ENCODE measurements around the gene PLRG1. TPM values are rescaled to one million over a fixed set of nuclear protein-coding genes. Genes with fewer than 3 reads are reported as not detected.

Gene PLRG1
- total RNA-seq, 1 donor from 2014 or later = 81.3 TPM

GRCh38 chr4:154577324-154577723 is 27.1 kb upstream of the PLRG1 start:
- H3K9ac ChIP-seq (ENCODE audit: low read length) = no peak overlapping the region
- no peaks in the 10 kb centered on the region for H3K36me3 ChIP-seq (ENCODE audit: insufficient read depth, low read length)
- H3K27me3 ChIP-seq (ENCODE audit: insufficient read depth, low read length) = no peaks in the 10 kb centered on the region
- DNase-seq (ENCODE audit: low read depth) (no peak), FAIRE-seq (no peak)
- H3K9me3 Mint-ChIP-seq (ENCODE audit: unreplicated experiment) = no peaks in the 10 kb centered on the region
- no peaks in the 10 kb centered on the region for H4K20me1 ChIP-seq (ENCODE audit: insufficient read depth, low read length)
- no peaks in the 10 kb centered on the region for H3K4me1 ChIP-seq (ENCODE audit: insufficient read depth, low read length)
- H3K27ac ChIP-seq (ENCODE audit: low read depth, low read length) = no peak overlapping the region
- H3K79me2 ChIP-seq (ENCODE audit: insufficient read depth, low read length) = no peaks in the 10 kb centered on the region
- H3K4me3 ChIP-seq (ENCODE audit: insufficient read depth, low read depth, low read length) = no peak overlapping the region
- no peak overlapping the region for H3K4me3 Mint-ChIP-seq (ENCODE audit: unreplicated experiment)
- TF ChIP-seq CTCF (IDR thresholded peaks at IDR 0.05; ENCODE audit: insufficient read depth, low read depth, low read length) (no peak), EZH2 (IDR thresholded peaks at IDR 0.05; ENCODE audit: insufficient read depth, low read length) (no peak)
- no peak overlapping the region for H3K27ac Mint-ChIP-seq (ENCODE audit: unreplicated experiment)
- no peaks in the 10 kb centered on the region for H3K9me3 ChIP-seq (ENCODE audit: insufficient read depth, low read depth, low read length)
- no peaks in the 10 kb centered on the region for H3K27me3 Mint-ChIP-seq (ENCODE audit: low read depth, unreplicated experiment)
- H2AFZ ChIP-seq (ENCODE audit: low read depth, low read length) = no peak overlapping the region
- peaks cover 1% of the 10 kb centered on the region for H3K4me1 Mint-ChIP-seq (ENCODE audit: low read depth, unreplicated experiment)
- no peak overlapping the region for H3K4me2 ChIP-seq (ENCODE audit: low read length)
- H3K36me3 Mint-ChIP-seq (ENCODE audit: low read depth, unreplicated experiment) = no peaks in the 10 kb centered on the region

GRCh38 chr4:154574311-154574710 is 24.1 kb upstream of the PLRG1 start:
- H3K36me3 ChIP-seq (ENCODE audit: insufficient read depth, low read length) = no peaks in the 10 kb centered on the region
- no peak for FAIRE-seq

More at GRCh38 chr4:154574311-154574710, 24.1 kb upstream of the PLRG1 start:
- no peaks in the 10 kb centered on the region for H3K4me1 ChIP-seq (ENCODE audit: insufficient read depth, low read length)
- Mint-ChIP-seq H3K27me3 (ENCODE audit: low read depth, unreplicated experiment) (no peaks in the 10 kb centered on the region), H3K9me3 (ENCODE audit: unreplicated experiment) (no peaks in the 10 kb centered on the region), H3K4me3 (ENCODE audit: unreplicated experiment) (no peak overlapping the region), H3K4me1 (ENCODE audit: low read depth, unreplicated experiment) (peaks cover 1% of the 10 kb centered on the region), H3K27ac (ENCODE audit: unreplicated experiment) (no peak overlapping the region), H3K36me3 (ENCODE audit: low read depth, unreplicated experiment) (no peaks in the 10 kb centered on the region)
- no peak for DNase-seq (ENCODE audit: low read depth)
- H2AFZ ChIP-seq (ENCODE audit: low read depth, low read length) = no peak overlapping the region
- peaks cover 2% of the 10 kb centered on the region for H3K9me3 ChIP-seq (ENCODE audit: insufficient read depth, low read depth, low read length)
- no peaks in the 10 kb centered on the region for H4K20me1 ChIP-seq (ENCODE audit: insufficient read depth, low read length)
- TF ChIP-seq CTCF (IDR thresholded peaks at IDR 0.05; ENCODE audit: insufficient read depth, low read depth, low read length) (no peak), EZH2 (IDR thresholded peaks at IDR 0.05; ENCODE audit: insufficient read depth, low read length) (no peak)
- H3K9ac ChIP-seq (ENCODE audit: low read length) = no peak overlapping the region
- no peak overlapping the region for H3K4me2 ChIP-seq (ENCODE audit: low read length)
- no peaks in the 10 kb centered on the region for H3K27me3 ChIP-seq (ENCODE audit: insufficient read depth, low read length)
- H3K27ac ChIP-seq (ENCODE audit: low read depth, low read length) = no peak overlapping the region
- H3K4me3 ChIP-seq (ENCODE audit: insufficient read depth, low read depth, low read length) = no peak overlapping the region
- H3K79me2 ChIP-seq (ENCODE audit: insufficient read depth, low read length) = no peaks in the 10 kb centered on the region
